Measurements from ENCODE around the gene LENG8.
A peak's percentile ranks its signal among the peaks of the same experiment; 100 is the strongest.
"Not testable (repeated sequence)": the region's sequence is repeated elsewhere in the genome, so short reads cannot be mapped to it uniquely, and the experiment has no call there.

LENG8 gene

GRCh38 chr19:54439174-54439851 lies 9.7 kb upstream of the LENG8 start:
- no peak overlapping the region for H3K27ac ChIP-seq (ENCODE audit: low read depth, low read length, poor library complexity, severe bottlenecking)
- H3K36me3 ChIP-seq (ENCODE audit: insufficient read depth, low read length): peaks cover 15% of the 10 kb centered on the region; the same call in 1 of the 2 replicates
- H3K27me3 ChIP-seq (ENCODE audit: insufficient read depth, low read length): no peaks in the 10 kb centered on the region
- H3K4me3 ChIP-seq (ENCODE audit: low read depth, low read length, poor library complexity, severe bottlenecking): no peak overlapping the region
- H3K79me2 ChIP-seq (ENCODE audit: insufficient read depth, low read length): no peaks in the 10 kb centered on the region
- peaks cover 10% of the 10 kb centered on the region for H3K4me1 ChIP-seq (ENCODE audit: insufficient read depth, low read length, severe bottlenecking)
- H3K9me3 ChIP-seq (ENCODE audit: low read length): no peaks in the 10 kb centered on the region
- no peak for TF ChIP-seq EZH2 (IDR thresholded peaks at IDR 0.05; ENCODE audit: borderline replicate concordance, low read length)
- peak; percentile 56 for TF ChIP-seq CTCF (IDR thresholded peaks at IDR 0.05; ENCODE audit: low read length)
- no peak overlapping the region for H3K4me2 ChIP-seq (ENCODE audit: low read length)
- no peak overlapping the region for H3K9ac ChIP-seq (ENCODE audit: low read length)
- no peaks in the 10 kb centered on the region for H3K9me2 ChIP-seq (ENCODE audit: low read depth, low read length)
- no peaks in the 10 kb centered on the region for H4K20me1 ChIP-seq (ENCODE audit: insufficient read depth, low read length)
- H3F3A ChIP-seq (ENCODE audit: insufficient read depth, low read length): no peaks in the 10 kb centered on the region
- H2AFZ ChIP-seq (ENCODE audit: low read length): no peak overlapping the region

DNA sequence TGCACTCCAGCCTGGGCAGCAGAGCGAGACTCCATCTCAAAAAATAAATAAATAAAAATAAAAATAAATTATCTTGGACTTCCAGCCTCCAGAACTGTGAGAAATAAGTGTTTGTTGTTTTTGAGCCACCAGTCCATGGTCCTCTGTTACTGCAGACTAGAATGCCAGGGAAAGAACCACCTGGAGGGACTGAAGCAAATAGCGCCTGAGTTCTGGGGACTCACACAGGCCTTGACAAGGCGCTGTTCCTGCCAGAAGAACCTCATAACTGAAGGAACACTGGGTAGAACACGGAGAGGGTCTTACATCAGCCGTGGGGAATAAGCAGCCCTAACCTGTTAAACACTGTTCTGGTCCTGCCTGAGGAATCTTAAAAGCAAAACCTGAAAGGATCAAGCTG lies 8.4 kb upstream of the LENG8 start:
- Histone ChIP-seq H3F3A (ENCODE audit: insufficient read depth, low read length) (no peaks in the 10 kb centered on the region), H3K4me3 (ENCODE audit: low read depth, low read length, poor library complexity, severe bottlenecking) (no peak overlapping the region), H3K4me2 (ENCODE audit: low read length) (no peak overlapping the region), H2AFZ (ENCODE audit: low read length) (no peak overlapping the region), H3K4me1 (ENCODE audit: insufficient read depth, low read length, severe bottlenecking) (no peaks in the 10 kb centered on the region), H3K36me3 (ENCODE audit: insufficient read depth, low read length) (peaks cover 26% of the 10 kb centered on the region), H3K79me2 (ENCODE audit: insufficient read depth, low read length) (no peaks in the 10 kb centered on the region), H3K27me3 (ENCODE audit: insufficient read depth, low read length) (no peaks in the 10 kb centered on the region), H3K9me3 (ENCODE audit: low read length) (no peaks in the 10 kb centered on the region), H3K9me2 (ENCODE audit: low read depth, low read length) (no peaks in the 10 kb centered on the region), H3K9ac (ENCODE audit: low read length) (no peak overlapping the region), H3K27ac (ENCODE audit: low read depth, low read length, poor library complexity, severe bottlenecking) (no peak overlapping the region), H4K20me1 (ENCODE audit: insufficient read depth, low read length) (no peaks in the 10 kb centered on the region)
- TF ChIP-seq EZH2 (IDR thresholded peaks at IDR 0.05; ENCODE audit: borderline replicate concordance, low read length) (no peak), CTCF (IDR thresholded peaks at IDR 0.05; ENCODE audit: low read length) (no peak)

- Histone ChIP-seq H3K9ac (ENCODE audit: low read length) (no peak overlapping the region), H3K4me2 (ENCODE audit: low read length) (no peak overlapping the region)
Measured at GRCh38 chr19:54444737-54445136, 4.3 kb upstream of the LENG8 start.

DNA sequence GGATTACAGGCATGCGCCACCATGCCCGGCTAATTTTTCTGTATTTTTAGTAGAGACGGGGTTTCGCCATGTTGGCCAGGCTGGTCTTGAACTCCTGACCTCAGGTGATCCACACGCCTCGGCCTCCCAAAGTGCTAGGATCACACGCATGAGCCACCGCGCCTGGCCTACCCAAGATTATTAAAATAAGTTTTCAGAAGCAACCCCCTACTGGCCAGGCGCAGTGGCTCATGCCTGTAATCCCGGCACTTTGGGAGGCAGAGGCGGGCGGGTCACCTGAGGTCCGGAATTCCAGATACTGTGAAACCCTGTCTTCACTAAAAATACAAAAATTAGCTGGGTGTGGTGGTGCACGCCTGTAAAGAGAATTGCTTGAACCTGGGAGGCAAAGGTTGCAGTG lies 2.6 kb upstream of the LENG8 start:
- H3K4me2 ChIP-seq (ENCODE audit: low read length); H3K27ac ChIP-seq (ENCODE audit: low read depth, low read length, poor library complexity, severe bottlenecking); H4K20me1 ChIP-seq (ENCODE audit: insufficient read depth, low read length); H3K9me3 ChIP-seq (ENCODE audit: low read length); H3K27me3 ChIP-seq (ENCODE audit: insufficient read depth, low read length); H3K4me3 ChIP-seq (ENCODE audit: low read depth, low read length, poor library complexity, severe bottlenecking); H3F3A ChIP-seq (ENCODE audit: insufficient read depth, low read length); H3K9ac ChIP-seq (ENCODE audit: low read length); H3K9me2 ChIP-seq (ENCODE audit: low read depth, low read length); H2AFZ ChIP-seq (ENCODE audit: low read length): not testable (repeated sequence)
- Histone ChIP-seq H3K79me2 (ENCODE audit: insufficient read depth, low read length) (peaks cover 37% of the 10 kb centered on the region), H3K36me3 (ENCODE audit: insufficient read depth, low read length) (peaks cover 35% of the 10 kb centered on the region), H3K4me1 (ENCODE audit: insufficient read depth, low read length, severe bottlenecking) (peaks cover 29% of the 10 kb centered on the region)

More at GRCh38 chr19:54444737-54445136, 4.3 kb upstream of the LENG8 start:
- Histone ChIP-seq H3F3A (ENCODE audit: insufficient read depth, low read length) (no peaks in the 10 kb centered on the region), H3K79me2 (ENCODE audit: insufficient read depth, low read length) (peaks cover 21% of the 10 kb centered on the region), H3K9me3 (ENCODE audit: low read length) (no peaks in the 10 kb centered on the region), H3K27ac (ENCODE audit: low read depth, low read length, poor library complexity, severe bottlenecking) (no peak overlapping the region), H3K27me3 (ENCODE audit: insufficient read depth, low read length) (no peaks in the 10 kb centered on the region), H3K4me3 (ENCODE audit: low read depth, low read length, poor library complexity, severe bottlenecking) (no peak overlapping the region), H4K20me1 (ENCODE audit: insufficient read depth, low read length) (no peaks in the 10 kb centered on the region), H2AFZ (ENCODE audit: low read length) (no peak overlapping the region), H3K36me3 (ENCODE audit: insufficient read depth, low read length) (peaks cover 27% of the 10 kb centered on the region), H3K9me2 (ENCODE audit: low read depth, low read length) (no peaks in the 10 kb centered on the region), H3K4me1 (ENCODE audit: insufficient read depth, low read length, severe bottlenecking) (peaks cover 13% of the 10 kb centered on the region)
- no peak for TF ChIP-seq EZH2 (IDR thresholded peaks at IDR 0.05; ENCODE audit: borderline replicate concordance, low read length)
- no peak for TF ChIP-seq CTCF (IDR thresholded peaks at IDR 0.05; ENCODE audit: low read length)
